Fibroblast of pulmonary artery (primary cell): Measurements from ENCODE around the gene ARHGEF7.

ENCODE experiments used
- DNase-seq: peaks from one replicate; pipeline ENCODE4 v3.0.0-alpha.2; 2010; ENCODE audit warnings: low read depth
- H3K4me3 ChIP-seq: replicated peaks from 2 replicates; pipeline ENCODE4 v1.5.1; 2011; ENCODE audit warnings: low read depth, mild to moderate bottlenecking, control low read depth, low read length, moderate library complexity
- CTCF ChIP-seq: IDR thresholded peaks from 2 replicates; pipeline ENCODE4 v1.5.1; 2011; ENCODE audit warnings: mild to moderate bottlenecking, control low read depth, low read length, inconsistent platforms; ENCODE audit errors: missing control alignments

The ARHGEF7 gene

GRCh38 chr13:111166882-111167675, 52.0 kb downstream of the ARHGEF7 start:
- H3K4me3 ChIP-seq: no peak overlapping the region
- no peak for DNase-seq
- TF ChIP-seq CTCF: no peak

- no peak for TF ChIP-seq CTCF
- no peak for DNase-seq
- no peak overlapping the region for H3K4me3 ChIP-seq
These were observed 53.0 kb downstream of the ARHGEF7 start for GRCh38 chr13:111168107-111168506.

GRCh38 chr13:111171112-111171511, 56.0 kb downstream of the ARHGEF7 start:
- no peak overlapping the region for H3K4me3 ChIP-seq
- no peak for TF ChIP-seq CTCF
- DNase-seq: no peak

GRCh38 chr13:111171629-111172028, 56.5 kb downstream of the ARHGEF7 start:
- no peak for DNase-seq
- H3K4me3 ChIP-seq: no peak overlapping the region
- no peak for TF ChIP-seq CTCF

GRCh38 chr13:111174377-111175114, 59.4 kb downstream of the ARHGEF7 start:
- TF ChIP-seq CTCF: no peak
- H3K4me3 ChIP-seq: no peak overlapping the region
- no peak for DNase-seq

- no peak for TF ChIP-seq CTCF
- H3K4me3 ChIP-seq: no peak overlapping the region
- no peak for DNase-seq
These were observed 60.3 kb downstream of the ARHGEF7 start for GRCh38 chr13:111175372-111175771.
